GM12892 (cell line): Measurements from ENCODE around the gene TAF11L8.

Source experiments
- POLR2A ChIP-seq: IDR thresholded peaks from 2 replicates; pipeline ENCODE4 v1.6.1; 2011; ENCODE audit warnings: low read depth, low read length, control low read depth
- POLR2AphosphoS5 ChIP-seq: IDR thresholded peaks from 2 replicates; pipeline ENCODE4 v1.6.1; 2011; ENCODE audit warnings: low read depth, low read length, control low read depth
- TAF1 ChIP-seq: IDR thresholded peaks from 2 replicates; pipeline ENCODE4 v1.6.1; 2011; ENCODE audit warnings: low read depth, mild to moderate bottlenecking, control low read depth, low read length, borderline replicate concordance

DNA sequence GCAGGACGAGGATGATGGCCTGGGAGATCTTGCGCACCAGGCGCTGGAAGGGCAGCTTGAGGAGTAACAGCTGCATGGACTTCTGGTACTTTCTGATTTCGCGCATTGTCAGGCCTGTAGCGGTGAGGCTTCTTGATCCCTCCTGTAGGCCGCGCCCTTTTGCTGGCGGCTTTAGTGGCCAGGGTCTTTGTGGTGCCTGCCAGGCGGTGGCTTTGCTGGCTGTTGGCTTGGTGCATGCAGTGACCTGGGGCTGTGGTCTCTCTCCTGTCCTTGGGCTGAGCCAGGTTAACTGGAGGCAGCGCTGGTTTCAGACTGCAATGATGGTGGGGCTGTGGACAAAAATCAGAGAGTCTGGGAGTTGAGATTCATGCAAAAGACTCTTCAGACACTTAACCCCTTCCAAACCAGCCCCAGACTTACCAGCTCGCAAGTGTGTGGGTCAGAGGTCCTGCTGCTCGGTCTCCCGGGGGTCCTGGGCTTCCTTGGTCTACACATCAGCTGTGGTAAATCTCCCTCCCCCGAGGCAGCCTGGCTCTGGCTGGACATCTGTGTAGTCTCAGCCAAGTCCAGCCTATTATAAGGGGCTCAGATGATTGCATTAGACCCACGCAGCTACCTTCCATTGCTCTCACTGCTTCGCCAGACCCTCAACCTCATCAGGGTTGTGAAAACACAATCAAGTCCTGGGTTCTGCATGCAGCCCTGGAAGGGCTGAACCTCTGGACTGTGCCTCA is 24.3 kb upstream of the TAF11L8 start:
- TF ChIP-seq POLR2A (no peak), POLR2AphosphoS5 (no peak), TAF1 (no peak)
